ENCODE results near the gene KCNJ5.
A peak's percentile ranks its signal among the peaks of the same experiment; 100 is the strongest.

KCNJ5 gene

GRCh38 chr11:128890543-128891368 is at the start of gene KCNJ5:
TSS of gene KCNJ5 (plus strand) at chr11:128891356. CDS start at chr11:128911274, 19,918 bp downstream.
- no peak for DNase-seq (ENCODE audit: low read depth)

- DNase-seq (ENCODE audit: low read depth) = no peak
Measured at GRCh38 chr11:128841461-128842072, 49.6 kb upstream of the KCNJ5 start.

- DNase-seq (ENCODE audit: low read depth) = no peak
Measured at GRCh38 chr11:128843198-128843785, 47.9 kb upstream of the KCNJ5 start.

DNA sequence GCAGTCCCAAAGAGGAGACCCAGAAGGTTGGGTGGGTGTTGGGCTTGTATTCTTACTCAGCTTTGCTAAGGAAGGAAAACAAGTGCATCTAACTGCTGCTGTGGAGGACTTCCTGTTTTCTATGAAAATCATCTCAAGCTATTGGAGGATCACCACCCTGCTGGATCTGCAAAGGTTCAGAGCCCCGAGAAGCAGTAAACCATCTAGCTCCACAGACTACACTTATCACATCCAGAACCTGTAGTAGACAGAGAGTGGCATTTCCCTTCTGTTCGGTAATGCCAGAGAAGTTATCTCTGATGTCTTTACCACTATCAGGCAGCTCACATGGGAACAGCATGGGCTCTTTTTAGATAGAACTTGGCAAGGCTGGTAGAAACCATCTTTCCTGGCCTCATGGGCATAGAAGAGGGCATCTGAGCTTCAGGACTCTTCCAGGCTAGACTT is 45.8 kb upstream of the KCNJ5 start:
- DNase-seq (ENCODE audit: low read depth) = no peak

- no peak for DNase-seq (ENCODE audit: low read depth)
Measured at GRCh38 chr11:128846985-128847384, 44.2 kb upstream of the KCNJ5 start.

- DNase-seq (ENCODE audit: low read depth) = no peak
Measured at GRCh38 chr11:128848815-128849455, 42.2 kb upstream of the KCNJ5 start.

DNA sequence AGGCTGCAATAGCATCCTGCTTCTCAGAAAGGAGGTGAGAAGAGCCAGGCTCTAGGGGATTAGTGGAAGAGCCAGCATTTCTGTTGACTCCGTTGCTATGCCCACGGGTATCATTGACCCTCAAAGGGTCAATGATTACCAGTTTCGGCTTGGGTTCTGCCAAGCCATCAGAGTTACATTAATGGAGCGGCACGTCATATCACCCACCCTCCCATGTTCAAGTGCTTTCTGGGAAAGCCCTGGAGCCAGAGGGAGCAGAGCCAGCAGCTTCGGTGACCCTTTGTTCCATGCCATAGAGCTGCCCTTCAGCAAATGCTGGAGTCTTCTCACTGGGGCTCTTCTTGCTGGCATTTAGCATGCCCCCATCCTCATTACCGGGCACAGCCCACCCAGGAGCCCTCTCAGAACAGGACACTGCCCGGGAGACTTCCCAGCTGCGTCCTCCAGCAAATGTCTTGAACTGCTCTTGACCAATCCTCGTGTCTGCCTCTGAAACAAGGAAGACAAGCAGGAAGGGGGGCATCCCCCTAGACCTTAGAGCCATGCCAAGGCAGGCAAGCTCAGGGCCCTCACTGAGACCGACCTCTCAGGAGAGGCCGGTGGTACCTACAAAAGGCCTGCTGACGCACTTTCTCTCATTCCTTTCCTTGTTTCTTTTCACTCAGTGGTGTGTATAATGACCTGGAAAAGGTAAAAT is 38.7 kb upstream of the KCNJ5 start:
- no peak for DNase-seq (ENCODE audit: low read depth)

DNA sequence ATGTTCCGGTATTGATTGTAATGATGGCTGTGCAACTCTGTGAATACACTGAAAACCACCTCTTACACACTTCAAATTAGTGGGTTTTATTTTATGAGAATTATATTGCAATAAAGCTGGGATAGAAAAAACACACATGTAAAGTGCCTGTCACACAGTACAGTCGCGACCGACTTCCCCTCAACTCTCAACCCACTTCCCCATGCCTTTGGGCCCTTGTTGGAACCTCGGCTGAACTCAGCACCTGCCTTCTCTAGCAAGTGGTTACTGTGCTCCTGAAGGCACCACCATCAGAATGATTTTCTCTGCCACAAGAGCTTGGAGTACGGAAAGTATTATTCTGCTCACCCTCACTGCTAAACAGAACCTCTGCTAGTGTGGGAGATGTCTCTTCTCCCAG is 37.6 kb upstream of the KCNJ5 start:
- DNase-seq (ENCODE audit: low read depth) = no peak

DNA sequence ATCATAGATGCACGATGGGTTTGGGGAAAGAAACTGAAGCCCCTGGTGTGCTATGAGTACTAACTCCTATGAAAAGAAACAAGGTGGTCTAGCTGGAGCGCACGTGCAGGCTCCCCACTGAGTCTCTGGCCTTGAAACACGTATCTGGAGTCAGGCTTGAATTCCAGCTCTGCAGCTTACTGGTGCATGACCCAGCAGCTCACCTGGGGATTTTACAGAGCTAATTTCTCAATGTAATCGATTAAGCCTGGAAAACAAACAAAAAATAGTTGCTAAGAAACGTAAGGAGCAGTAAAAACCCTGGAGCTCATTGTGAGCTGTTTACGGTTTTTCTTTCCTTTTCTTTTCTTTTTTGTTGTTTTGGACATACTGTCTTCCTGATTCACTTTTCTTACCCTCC is 36.3 kb upstream of the KCNJ5 start:
- DNase-seq (ENCODE audit: low read depth) = no peak

DNA sequence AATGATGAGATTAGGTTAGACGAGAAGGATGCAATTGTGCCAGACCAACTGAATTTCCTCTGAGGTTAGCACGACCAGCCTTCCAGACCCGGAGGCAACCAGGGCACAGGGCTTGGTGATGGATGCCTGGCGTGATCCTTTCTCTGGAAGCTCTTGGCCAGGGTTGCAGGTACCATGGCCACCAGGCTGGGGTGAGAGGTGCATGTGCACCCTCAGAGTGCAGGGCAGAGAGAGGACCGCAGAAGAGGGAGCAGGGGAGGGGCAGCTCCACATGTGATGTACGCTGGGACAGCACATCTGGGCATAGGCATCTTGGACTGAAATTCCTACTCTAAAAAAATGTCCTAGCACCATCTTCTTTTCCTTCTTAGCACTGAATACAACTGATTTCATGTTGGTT is 34.9 kb upstream of the KCNJ5 start:
- DNase-seq (ENCODE audit: low read depth) = no peak

- DNase-seq (ENCODE audit: low read depth) = no peak
Measured at GRCh38 chr11:128857341-128857740, 33.8 kb upstream of the KCNJ5 start.

- DNase-seq (ENCODE audit: low read depth) = peak; percentile 63
Measured at GRCh38 chr11:128859563-128860441, 31.4 kb upstream of the KCNJ5 start.

DNA sequence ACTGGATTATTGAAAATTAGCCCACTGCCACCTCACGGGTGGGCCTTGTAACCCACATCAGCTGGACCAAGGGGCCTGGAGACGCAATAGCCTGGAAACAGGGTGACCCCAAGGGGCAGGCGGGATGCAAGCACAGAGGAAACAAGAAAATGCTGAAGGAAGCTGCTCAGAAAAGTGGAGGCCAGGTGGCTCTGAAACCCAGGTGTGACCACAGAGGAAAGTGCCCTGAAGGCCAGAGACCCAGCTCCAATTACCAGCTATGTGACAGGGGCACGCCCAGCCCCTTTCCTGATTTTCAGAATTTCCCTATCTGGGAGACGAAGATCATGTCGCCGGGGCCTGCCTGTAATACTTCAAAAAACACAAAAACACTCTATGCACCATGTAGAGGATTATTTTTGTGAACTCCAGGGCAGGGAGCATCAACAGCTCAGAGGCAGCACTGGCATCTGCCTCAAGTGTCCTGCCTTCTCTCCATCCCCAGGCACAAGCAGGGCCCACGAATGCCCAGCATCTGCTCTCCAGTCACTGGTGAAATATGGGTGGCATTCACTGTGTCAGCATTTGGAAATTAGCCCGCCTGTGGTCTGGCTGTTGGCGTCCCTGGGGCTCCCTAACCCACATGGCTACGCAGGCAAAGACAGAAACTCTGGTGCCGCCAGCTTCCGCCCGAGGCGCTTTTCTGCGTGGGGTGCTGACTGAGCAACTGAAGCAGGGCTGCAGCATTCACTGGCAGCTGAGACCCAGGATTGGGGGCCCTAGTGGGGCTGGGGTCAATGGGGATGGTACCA is 30.4 kb upstream of the KCNJ5 start:
- no peak for DNase-seq (ENCODE audit: low read depth)

DNA sequence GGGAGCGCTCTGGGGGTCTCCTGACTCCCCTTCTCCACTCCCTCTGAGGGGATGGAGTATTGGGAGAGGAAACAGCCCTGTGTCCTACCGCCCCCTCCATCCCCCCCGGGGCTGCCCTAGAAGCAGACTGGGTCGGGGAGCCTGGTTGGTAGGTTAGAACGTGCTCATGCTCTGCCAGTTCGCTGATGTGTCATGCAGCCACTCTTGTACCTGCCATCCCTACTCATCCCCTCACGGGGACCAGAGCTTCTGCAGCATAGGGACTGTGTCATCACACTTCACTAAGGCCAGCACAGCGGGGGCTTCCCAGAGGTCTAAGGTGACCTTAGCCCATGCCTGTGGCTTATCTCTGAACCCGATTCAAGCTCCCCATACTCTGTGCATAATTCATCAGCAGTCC is 28.8 kb upstream of the KCNJ5 start:
- DNase-seq (ENCODE audit: low read depth) = no peak

DNA sequence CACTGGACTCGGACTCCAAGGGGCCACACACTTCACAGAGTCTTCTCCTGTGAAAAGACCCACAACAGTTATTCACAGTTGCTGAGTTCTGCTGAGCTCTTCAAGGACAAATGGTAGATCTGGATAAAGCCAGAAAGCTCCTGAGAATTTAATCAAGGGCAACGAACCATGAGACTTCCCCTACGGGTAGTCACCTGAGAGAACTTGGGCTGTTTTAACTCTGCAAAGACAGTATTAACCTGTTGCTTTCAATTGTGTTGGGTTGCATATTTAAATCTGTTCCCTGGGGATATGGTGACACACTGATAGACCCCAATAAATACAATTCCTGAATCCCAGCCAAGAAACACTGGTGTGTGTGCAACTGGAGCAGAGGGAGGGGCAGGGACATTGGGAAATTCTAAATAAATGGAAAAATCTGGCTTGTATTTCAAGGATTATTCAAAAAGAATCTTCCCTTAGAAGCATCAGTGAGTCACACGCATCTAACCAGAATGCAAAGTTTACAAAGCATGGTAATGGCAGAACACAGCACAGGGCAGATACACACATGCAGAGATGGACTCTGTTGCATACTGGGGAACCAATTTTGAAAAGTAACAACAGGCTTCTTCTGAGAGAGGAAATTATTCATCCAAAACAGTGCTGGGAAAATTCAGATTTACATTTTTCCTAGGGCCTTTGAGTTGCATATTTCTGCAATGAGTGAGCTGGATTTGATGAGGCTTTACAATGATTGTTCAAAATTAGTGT is 28.1 kb upstream of the KCNJ5 start:
- DNase-seq (ENCODE audit: low read depth) = no peak

DNA sequence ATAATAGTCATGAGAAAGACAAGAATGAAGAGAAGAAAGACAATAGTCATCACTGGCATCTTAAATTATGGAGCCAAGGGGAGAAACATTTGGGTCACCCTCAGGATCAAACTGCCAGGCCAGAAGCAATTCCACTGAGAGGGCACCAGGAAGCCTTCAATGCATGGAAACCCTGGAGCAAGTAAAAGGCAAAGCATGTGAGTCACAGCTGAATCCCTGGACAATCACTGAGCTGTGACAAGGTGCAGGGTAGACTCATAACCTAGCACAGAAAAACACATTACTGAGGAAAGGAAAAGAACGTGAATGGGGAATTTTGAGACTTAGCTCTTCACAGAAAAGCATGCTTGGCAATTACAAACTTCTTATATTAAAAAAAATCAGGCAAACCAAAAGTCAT is 25.7 kb upstream of the KCNJ5 start:
- no peak for DNase-seq (ENCODE audit: low read depth)

- DNase-seq (ENCODE audit: low read depth) = no peak
Measured at GRCh38 chr11:128867277-128867676, 23.9 kb upstream of the KCNJ5 start, which contains the start of gene KCNJ1. TSS of gene KCNJ1 (minus strand) at chr11:128867296. CDS start at chr11:128840243, 27,053 bp downstream.

GRCh38 chr11:128868841-128869671 is 22.1 kb upstream of the KCNJ5 start:
- no peak for DNase-seq (ENCODE audit: low read depth)
